Keratinocyte (primary cell): ENCODE results near the gene PILRB.

Experiments used
- EZH2 ChIP-seq: IDR thresholded peaks from one replicate; pipeline ENCODE4 v1.6.1; 2012; ENCODE audit warnings: inconsistent platforms, mild to moderate bottlenecking, low read length, moderate library complexity
- TF ChIP-seq, protein P1 (sequence below), 3 experiments: IDR thresholded peaks in 1 of 3; conservative IDR thresholded peaks in 1 of 3; optimal IDR thresholded peaks in 1 of 3; 2 replicates in 2 of 3; 3 replicates in 1 of 3; pipeline versions ENCODE3 to v1.5.1; 2011; ENCODE audit warnings: low read length in 3 of 3, mild to moderate bottlenecking in 3 of 3, moderate library complexity in 2 of 3, control low read depth in 1 of 3, inconsistent platforms in 1 of 3; ENCODE audit not compliant: insufficient read depth in 2 of 3; ENCODE audit errors: extremely low read depth in 1 of 3

DNA sequence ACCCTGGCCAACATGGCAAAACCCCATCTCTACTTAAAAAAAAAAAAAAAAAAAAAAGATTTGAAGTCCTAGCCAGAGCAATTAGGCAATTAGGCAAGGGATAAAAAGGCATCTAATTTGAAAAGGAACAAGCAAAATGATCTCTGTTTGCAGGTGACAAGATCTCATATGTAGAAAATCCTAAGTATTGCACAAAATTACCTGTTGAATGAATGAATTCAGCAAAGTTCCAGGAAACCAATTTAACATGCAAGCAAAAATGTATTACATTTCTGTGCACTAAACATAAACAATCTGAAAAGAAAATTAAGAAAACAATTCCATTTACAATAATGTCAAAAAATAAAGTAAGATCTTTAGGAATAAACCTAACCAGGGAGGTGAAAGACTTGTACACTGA lies 5.2 kb downstream of the PILRB start:
- TF ChIP-seq, protein P1, sequence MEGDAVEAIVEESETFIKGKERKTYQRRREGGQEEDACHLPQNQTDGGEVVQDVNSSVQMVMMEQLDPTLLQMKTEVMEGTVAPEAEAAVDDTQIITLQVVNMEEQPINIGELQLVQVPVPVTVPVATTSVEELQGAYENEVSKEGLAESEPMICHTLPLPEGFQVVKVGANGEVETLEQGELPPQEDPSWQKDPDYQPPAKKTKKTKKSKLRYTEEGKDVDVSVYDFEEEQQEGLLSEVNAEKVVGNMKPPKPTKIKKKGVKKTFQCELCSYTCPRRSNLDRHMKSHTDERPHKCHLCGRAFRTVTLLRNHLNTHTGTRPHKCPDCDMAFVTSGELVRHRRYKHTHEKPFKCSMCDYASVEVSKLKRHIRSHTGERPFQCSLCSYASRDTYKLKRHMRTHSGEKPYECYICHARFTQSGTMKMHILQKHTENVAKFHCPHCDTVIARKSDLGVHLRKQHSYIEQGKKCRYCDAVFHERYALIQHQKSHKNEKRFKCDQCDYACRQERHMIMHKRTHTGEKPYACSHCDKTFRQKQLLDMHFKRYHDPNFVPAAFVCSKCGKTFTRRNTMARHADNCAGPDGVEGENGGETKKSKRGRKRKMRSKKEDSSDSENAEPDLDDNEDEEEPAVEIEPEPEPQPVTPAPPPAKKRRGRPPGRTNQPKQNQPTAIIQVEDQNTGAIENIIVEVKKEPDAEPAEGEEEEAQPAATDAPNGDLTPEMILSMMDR (optimal IDR thresholded peaks at IDR 0.05 in 1 of 3, IDR thresholded peaks at IDR 0.05 in 1 of 3, conservative IDR thresholded peaks at IDR 0.05 in 1 of 3; ENCODE audit: extremely low read depth in 1 of 3, insufficient read depth in 2 of 3, low read length in 3 of 3): no peak
- TF ChIP-seq EZH2: no peak
